Measurements from ENCODE around the gene ARHGAP42.

The ARHGAP42 gene

GRCh38 chr11:100670140-100670539 lies 16.9 kb upstream of the ARHGAP42 start:
- Histone ChIP-seq H3K27ac (ENCODE audit: low read depth, low read length) (no peak overlapping the region), H3K9ac (ENCODE audit: low read length) (no peak overlapping the region), H3K4me2 (ENCODE audit: low read depth, low read length, poor library complexity, severe bottlenecking) (no peak overlapping the region), H3K9me3 (ENCODE audit: insufficient read depth, low read length) (no peaks in the 10 kb centered on the region), H3K4me3 (ENCODE audit: insufficient read depth, low read length, poor library complexity, severe bottlenecking) (no peak overlapping the region), H2AFZ (ENCODE audit: low read depth, low read length, severe bottlenecking) (no peak overlapping the region), H3F3A (ENCODE audit: insufficient read depth) (no peaks in the 10 kb centered on the region), H3K36me3 (ENCODE audit: low read length) (no peaks in the 10 kb centered on the region), H3K79me2 (ENCODE audit: insufficient read depth, low read length) (no peaks in the 10 kb centered on the region), H4K20me1 (ENCODE audit: low read depth, low read length) (no peaks in the 10 kb centered on the region), H3K27me3 (ENCODE audit: low read length) (no peaks in the 10 kb centered on the region), H3K9me2 (replicated peaks; ENCODE audit: insufficient read depth, low read length) (no peaks in the 10 kb centered on the region)
- TF ChIP-seq EZH2phosphoT487 (conservative IDR thresholded peaks at IDR 0.05; ENCODE audit: low read length), result no peak
- no peak for TF ChIP-seq CTCF (IDR thresholded peaks at IDR 0.05; ENCODE audit: insufficient read depth, low read length, poor library complexity, severe bottlenecking)

- H2AFZ ChIP-seq (ENCODE audit: low read depth, low read length, severe bottlenecking), result no peak overlapping the region
- no peak overlapping the region for H3K4me3 ChIP-seq (ENCODE audit: insufficient read depth, low read length, poor library complexity, severe bottlenecking)
- no peak for TF ChIP-seq EZH2phosphoT487 (conservative IDR thresholded peaks at IDR 0.05; ENCODE audit: low read length)
- TF ChIP-seq CTCF (IDR thresholded peaks at IDR 0.05; ENCODE audit: insufficient read depth, low read length, poor library complexity, severe bottlenecking), result no peak
- no peak overlapping the region for H3K9ac ChIP-seq (ENCODE audit: low read length)
- no peaks in the 10 kb centered on the region for H3K9me2 ChIP-seq (replicated peaks; ENCODE audit: insufficient read depth, low read length)
- no peaks in the 10 kb centered on the region for H3K79me2 ChIP-seq (ENCODE audit: insufficient read depth, low read length)
- no peaks in the 10 kb centered on the region for H3K27me3 ChIP-seq (ENCODE audit: low read length)
- no peaks in the 10 kb centered on the region for H3F3A ChIP-seq (ENCODE audit: insufficient read depth)
- H3K27ac ChIP-seq (ENCODE audit: low read depth, low read length), result no peak overlapping the region
- H3K36me3 ChIP-seq (ENCODE audit: low read length), result no peaks in the 10 kb centered on the region
- no peaks in the 10 kb centered on the region for H3K9me3 ChIP-seq (ENCODE audit: insufficient read depth, low read length)
- no peak overlapping the region for H3K4me2 ChIP-seq (ENCODE audit: low read depth, low read length, poor library complexity, severe bottlenecking)
- no peaks in the 10 kb centered on the region for H4K20me1 ChIP-seq (ENCODE audit: low read depth, low read length)
Observed at GRCh38 chr11:100671471-100671870, 15.6 kb upstream of the ARHGAP42 start.

GRCh38 chr11:100672498-100673033 lies 14.5 kb upstream of the ARHGAP42 start:
- no peaks in the 10 kb centered on the region for H4K20me1 ChIP-seq (ENCODE audit: low read depth, low read length)
- no peak overlapping the region for H3K4me3 ChIP-seq (ENCODE audit: insufficient read depth, low read length, poor library complexity, severe bottlenecking)
- H3K4me2 ChIP-seq (ENCODE audit: low read depth, low read length, poor library complexity, severe bottlenecking), result no peak overlapping the region
- H3K27me3 ChIP-seq (ENCODE audit: low read length), result no peaks in the 10 kb centered on the region
- no peak overlapping the region for H3K9ac ChIP-seq (ENCODE audit: low read length)
- no peak overlapping the region for H2AFZ ChIP-seq (ENCODE audit: low read depth, low read length, severe bottlenecking)
- no peak overlapping the region for H3K27ac ChIP-seq (ENCODE audit: low read depth, low read length)
- no peaks in the 10 kb centered on the region for H3F3A ChIP-seq (ENCODE audit: insufficient read depth)
- H3K9me2 ChIP-seq (replicated peaks; ENCODE audit: insufficient read depth, low read length), result no peaks in the 10 kb centered on the region
- no peaks in the 10 kb centered on the region for H3K36me3 ChIP-seq (ENCODE audit: low read length)
- no peaks in the 10 kb centered on the region for H3K9me3 ChIP-seq (ENCODE audit: insufficient read depth, low read length)
- TF ChIP-seq EZH2phosphoT487 (conservative IDR thresholded peaks at IDR 0.05; ENCODE audit: low read length) (no peak), CTCF (IDR thresholded peaks at IDR 0.05; ENCODE audit: insufficient read depth, low read length, poor library complexity, severe bottlenecking) (no peak)
- no peaks in the 10 kb centered on the region for H3K79me2 ChIP-seq (ENCODE audit: insufficient read depth, low read length)

Measured in SU-DHL-6 (cell line).